ENCODE data around the gene FLYWCH1. TPM values are rescaled to one million over a fixed set of nuclear protein-coding genes. Genes with fewer than 3 reads are reported as not detected.

The FLYWCH1 gene
- total and polyA plus RNA-seq, 9 of the 15 experiments (the other 6 are each of a cell fraction or from before 2014, with no cell fraction given) = 0.18 to 33.6 (median 11.3) TPM

DNA sequence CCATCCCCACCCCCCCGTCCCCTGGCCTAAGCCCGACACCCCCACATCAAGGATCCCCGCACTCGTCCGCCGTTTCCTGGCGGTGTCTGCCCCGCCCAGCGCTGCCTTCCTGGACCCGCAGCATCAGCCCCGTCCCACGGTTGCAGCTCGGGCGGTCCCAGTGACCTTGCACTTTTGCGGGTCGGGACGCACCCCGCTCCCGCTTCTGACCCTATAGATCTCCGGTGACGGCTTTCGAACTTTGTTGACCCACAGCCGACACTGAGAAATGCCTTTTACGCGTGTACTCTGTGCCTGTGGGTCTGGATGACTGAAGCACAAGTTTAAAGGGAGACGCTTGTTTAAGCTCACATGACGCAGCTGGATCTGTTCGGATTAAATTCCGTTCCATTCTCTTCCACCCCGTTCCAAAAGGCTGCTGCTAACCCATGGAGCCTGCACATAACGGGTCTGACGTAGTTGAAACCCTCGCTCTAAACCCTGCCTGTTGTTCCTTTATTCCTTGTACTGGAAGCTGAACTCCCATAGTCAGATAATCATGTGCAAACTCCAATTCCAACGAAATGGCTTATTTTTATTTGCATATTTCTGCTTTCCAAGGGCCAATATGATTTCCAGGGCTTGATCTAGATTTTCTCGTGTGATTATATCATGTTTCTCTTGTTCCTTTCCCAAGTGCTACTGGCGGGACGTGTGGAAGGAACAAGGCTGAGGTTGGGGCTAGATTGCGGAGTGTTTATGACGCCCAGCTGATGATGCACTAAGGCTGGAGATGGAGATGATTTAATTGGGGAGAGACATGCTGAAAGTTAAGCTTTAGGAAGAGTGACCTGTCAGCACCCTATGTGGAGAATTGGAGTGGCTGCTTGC is 834 bp downstream of the FLYWCH1 start (continued):
- TF ChIP-seq, protein P1, sequence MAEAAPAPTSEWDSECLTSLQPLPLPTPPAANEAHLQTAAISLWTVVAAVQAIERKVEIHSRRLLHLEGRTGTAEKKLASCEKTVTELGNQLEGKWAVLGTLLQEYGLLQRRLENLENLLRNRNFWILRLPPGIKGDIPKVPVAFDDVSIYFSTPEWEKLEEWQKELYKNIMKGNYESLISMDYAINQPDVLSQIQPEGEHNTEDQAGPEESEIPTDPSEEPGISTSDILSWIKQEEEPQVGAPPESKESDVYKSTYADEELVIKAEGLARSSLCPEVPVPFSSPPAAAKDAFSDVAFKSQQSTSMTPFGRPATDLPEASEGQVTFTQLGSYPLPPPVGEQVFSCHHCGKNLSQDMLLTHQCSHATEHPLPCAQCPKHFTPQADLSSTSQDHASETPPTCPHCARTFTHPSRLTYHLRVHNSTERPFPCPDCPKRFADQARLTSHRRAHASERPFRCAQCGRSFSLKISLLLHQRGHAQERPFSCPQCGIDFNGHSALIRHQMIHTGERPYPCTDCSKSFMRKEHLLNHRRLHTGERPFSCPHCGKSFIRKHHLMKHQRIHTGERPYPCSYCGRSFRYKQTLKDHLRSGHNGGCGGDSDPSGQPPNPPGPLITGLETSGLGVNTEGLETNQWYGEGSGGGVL (CRISPR knock-in tag; IDR thresholded peaks at IDR 0.05) = no peak
- TF ChIP-seq FOXJ3 (CRISPR knock-in tag; IDR thresholded peaks at IDR 0.05) = no peak
- no peak for TF ChIP-seq HSF4 (CRISPR knock-in tag; IDR thresholded peaks at IDR 0.05; ENCODE audit: borderline replicate concordance)
- TF ChIP-seq CREM (IDR thresholded peaks at IDR 0.05; ENCODE audit: low read depth) = peak; percentile 23; the same call in 1 of the 2 replicates
- peak in 1 of 2 experiments; percentile 28; a peak in 1 of 4 replicates for TF ChIP-seq FOXK2 (conservative IDR thresholded peaks at IDR 0.05 in 1 of 2, IDR thresholded peaks at IDR 0.05 in 1 of 2; ENCODE audit: low read depth in 2 of 2)
- TF ChIP-seq PHF20 (IDR thresholded peaks at IDR 0.05; ENCODE audit: partially characterized antibody) = no peak
- TF ChIP-seq MAZ (CRISPR knock-in tag; conservative IDR thresholded peaks at IDR 0.05 in 1 of 2, IDR thresholded peaks at IDR 0.05 in 1 of 2) = no peak; a peak in 1 of 4 replicates
- no peak for TF ChIP-seq SAP30 (IDR thresholded peaks at IDR 0.05; ENCODE audit: borderline replicate concordance, insufficient read depth, low read depth, low read length, poor library complexity, severe bottlenecking)
- TF ChIP-seq E2F3 (CRISPR knock-in tag; IDR thresholded peaks at IDR 0.05) = no peak
- TF ChIP-seq RBM14 (IDR thresholded peaks at IDR 0.05; ENCODE audit: borderline replicate concordance, insufficient read depth, low read depth, low read length) = no peak
- TF ChIP-seq TCF7L2 (IDR thresholded peaks at IDR 0.05; ENCODE audit: low read depth, low read length) = no peak
- no peak for TF ChIP-seq PTTG1 (tag; IDR thresholded peaks at IDR 0.05; ENCODE audit: low read depth)
- 0 out of 2 replicates have a peak, but pooled peaks have one; percentile 28 for TF ChIP-seq FOXP1 (CRISPR knock-in tag; IDR thresholded peaks at IDR 0.05)
- peak; percentile 49; the same call in 1 of the 2 replicates for TF ChIP-seq DPF2 (IDR thresholded peaks at IDR 0.05)
- no peak for TF ChIP-seq MCM3 (IDR thresholded peaks at IDR 0.05)
- TF ChIP-seq MAX (CRISPR knock-in tag; IDR thresholded peaks at IDR 0.05) = peak; percentile 37; the same call in 1 of the 2 replicates
- TF ChIP-seq, protein P2, sequence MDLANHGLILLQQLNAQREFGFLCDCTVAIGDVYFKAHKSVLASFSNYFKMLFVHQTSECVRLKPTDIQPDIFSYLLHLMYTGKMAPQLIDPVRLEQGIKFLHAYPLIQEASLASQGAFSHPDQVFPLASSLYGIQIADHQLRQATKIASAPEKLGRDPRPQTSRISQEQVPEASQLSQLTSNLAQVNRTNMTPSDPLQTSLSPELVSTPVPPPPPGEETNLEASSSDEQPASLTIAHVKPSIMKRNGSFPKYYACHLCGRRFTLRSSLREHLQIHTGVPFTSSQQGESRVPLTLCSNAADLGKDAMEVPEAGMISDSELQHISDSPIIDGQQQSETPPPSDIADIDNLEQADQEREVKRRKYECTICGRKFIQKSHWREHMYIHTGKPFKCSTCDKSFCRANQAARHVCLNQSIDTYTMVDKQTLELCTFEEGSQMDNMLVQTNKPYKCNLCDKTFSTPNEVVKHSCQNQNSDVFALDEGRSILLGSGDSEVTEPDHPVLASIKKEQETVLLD (IDR thresholded peaks at IDR 0.05) = no peak
- TF ChIP-seq CBX3 (IDR thresholded peaks at IDR 0.05; ENCODE audit: borderline replicate concordance in 1 of 2, low read length in 2 of 2) = no peak
- TF ChIP-seq RBM22 (IDR thresholded peaks at IDR 0.05; ENCODE audit: low read depth, low read length, poor library complexity, severe bottlenecking) = no peak
- TF ChIP-seq ZNF347 (CRISPR knock-in tag; IDR thresholded peaks at IDR 0.05; ENCODE audit: low read depth) = no peak
- TF ChIP-seq ARID2 (IDR thresholded peaks at IDR 0.05) = no peak

All from K562 (cell line).